GF-D8 (cell line): Measurements from ENCODE around the gene PLXNA3.
A peak's percentile ranks its signal among the peaks of the same experiment; 100 is the strongest.
"Not testable (repeated sequence)": the region's sequence is repeated elsewhere in the genome, so short reads cannot be mapped to it uniquely, and the experiment has no call there.

ENCODE experiments used
- DNase-seq: peaks from one replicate; lab custom pipeline; 2025; lab: John Stamatoyannopoulos, UW

Gene PLXNA3

GRCh38 chrX:154478728-154479622 lies 20.9 kb downstream of the PLXNA3 start, which contains the start of gene LAGE3:
Gene LAGE3 (minus strand): TSS chrX:154479281. CDS start chrX:154478915, 366 bp downstream.
- peak; percentile 50 for DNase-seq

DNA sequence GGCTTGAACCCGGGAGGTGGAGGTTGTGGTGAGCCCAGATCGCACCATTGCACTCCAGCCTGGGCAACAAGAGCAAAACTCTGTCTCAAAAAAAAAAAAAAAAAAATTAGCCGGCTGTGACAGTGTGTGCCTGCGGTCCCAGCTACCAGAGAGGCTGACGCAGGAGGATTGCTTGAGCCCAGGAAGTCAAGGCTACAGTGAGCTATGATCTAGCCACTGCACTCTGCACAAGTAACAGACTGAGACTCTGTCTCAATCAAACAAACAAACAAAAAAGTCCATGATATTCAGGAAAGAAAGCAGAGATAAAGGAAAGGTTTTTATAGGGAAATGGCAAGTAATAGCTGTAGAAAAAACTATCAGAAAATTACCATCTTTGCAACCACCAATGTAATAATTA lies 23.1 kb downstream of the PLXNA3 start:
- DNase-seq, result no peak

- DNase-seq, result no peak
Measured at GRCh38 chrX:154481911-154482601, 24.0 kb downstream of the PLXNA3 start.

DNA sequence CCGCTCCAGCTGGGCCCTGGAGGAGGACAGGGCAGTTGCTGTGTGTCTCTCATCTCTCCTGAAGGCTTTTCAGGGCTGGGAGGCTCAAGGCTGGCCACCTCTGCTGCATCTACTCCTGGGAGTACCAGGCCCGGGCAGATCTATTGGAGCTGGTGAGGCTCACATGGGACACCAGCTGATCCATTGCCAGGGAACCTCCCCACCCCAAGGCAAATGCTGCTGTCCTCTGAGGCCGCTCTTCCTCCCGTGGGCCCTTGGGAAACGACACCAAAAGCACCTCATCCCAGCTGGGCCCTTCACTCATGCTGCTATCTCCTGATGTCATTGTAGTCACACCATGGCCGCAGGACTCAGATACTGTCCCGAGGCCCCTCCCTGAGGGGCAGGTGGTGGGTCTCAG lies 24.7 kb downstream of the PLXNA3 start:
- no peak for DNase-seq

- no peak for DNase-seq
Measured at GRCh38 chrX:154483325-154483724, 25.2 kb downstream of the PLXNA3 start.

DNA sequence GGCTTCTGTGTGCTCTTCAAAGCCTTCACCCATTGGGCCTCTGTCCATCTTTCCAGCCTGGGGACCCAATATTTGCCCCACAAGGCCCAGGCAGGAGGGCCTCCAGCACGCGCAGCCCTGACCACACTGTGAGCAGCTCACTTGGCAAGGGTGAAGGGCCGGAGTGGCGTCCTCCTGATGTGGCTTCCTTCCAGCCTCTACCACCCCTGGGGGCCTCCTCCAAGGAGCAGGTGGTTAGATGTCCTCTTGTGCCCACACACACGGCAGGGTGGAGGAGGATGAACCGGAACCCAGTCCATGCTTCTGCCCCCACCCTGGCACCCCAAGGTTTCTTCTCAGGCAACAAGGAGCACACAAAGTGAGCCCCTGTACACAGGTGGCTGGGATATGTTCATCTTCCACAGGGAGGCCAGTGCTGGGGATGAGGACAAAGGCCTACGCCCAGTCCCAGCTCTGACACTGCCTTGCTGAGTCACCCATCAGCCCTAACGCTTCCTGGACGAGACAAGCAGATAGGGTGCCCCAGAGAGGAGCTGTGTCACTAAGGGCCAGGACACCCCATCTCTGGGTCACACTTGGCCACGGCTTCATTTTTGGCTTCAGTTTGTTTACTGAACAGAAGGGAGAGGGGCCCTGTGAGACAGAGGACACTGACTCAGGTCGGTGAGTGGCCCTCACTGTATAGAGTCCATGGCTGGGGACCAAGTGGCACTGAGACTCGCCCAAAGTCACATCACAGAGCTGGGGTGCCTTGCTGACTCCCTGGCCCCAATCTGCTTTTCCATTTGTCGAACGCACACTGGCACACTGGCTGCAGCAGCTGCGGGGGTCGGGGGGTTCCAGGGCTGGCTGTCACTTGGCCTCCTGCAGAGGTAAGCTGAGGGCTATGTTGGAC lies 26.4 kb downstream of the PLXNA3 start:
- DNase-seq, result no peak

- no peak for DNase-seq
Measured at GRCh38 chrX:154485150-154486051, 27.3 kb downstream of the PLXNA3 start.

- DNase-seq, result no peak
Measured at GRCh38 chrX:154486052-154486395, 27.9 kb downstream of the PLXNA3 start.

DNA sequence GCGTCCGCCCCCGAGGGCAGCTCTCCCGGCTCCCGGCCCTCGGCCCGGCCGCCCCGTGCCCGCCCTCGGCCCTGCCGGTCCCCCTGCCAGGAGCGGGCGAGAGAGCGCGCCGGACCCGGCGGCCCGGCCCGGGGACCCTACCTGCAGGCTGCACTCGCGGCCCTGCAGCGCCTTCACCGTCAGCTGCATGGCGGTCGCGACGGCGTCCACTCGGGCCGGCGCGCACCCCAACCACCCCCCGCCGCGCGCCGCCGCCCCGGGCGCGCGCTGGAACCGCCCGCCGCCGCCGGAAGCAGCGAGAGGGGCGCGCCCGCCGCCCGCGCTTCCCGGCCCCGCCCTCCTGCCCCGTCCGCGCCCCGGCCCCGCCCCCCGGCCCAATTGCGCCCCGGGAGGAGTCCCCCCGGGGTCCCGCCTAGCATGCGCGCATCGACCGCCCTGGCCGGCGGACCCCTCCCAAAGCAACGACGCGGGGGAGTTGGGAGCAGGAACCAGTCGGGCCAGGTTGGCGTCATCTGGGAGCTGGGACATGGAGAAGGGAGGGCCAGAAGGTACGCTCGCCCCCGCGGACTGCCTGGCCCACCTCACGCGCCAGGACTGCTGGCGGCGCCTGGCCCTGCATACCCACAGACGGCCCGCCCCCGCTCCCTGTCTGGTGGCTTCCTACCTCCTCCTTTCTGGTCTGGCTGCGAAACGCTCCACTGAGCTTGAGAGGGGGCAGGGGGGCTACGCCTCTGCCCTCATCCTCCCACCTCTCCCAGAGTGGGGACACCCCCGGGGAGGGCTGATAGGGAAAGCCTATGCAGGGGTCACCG lies 28.5 kb downstream of the PLXNA3 start, which contains the start of gene UBL4A:
TSS of gene UBL4A (minus strand) at position 220 of the 812 bp plus-strand sequence. CDS start at position 189, 31 bp downstream.
- no peak for DNase-seq

- no peak for DNase-seq
Measured at GRCh38 chrX:154487518-154488290, 29.6 kb downstream of the PLXNA3 start.

GRCh38 chrX:154488336-154489075 lies 30.4 kb downstream of the PLXNA3 start:
- no peak for DNase-seq

DNA sequence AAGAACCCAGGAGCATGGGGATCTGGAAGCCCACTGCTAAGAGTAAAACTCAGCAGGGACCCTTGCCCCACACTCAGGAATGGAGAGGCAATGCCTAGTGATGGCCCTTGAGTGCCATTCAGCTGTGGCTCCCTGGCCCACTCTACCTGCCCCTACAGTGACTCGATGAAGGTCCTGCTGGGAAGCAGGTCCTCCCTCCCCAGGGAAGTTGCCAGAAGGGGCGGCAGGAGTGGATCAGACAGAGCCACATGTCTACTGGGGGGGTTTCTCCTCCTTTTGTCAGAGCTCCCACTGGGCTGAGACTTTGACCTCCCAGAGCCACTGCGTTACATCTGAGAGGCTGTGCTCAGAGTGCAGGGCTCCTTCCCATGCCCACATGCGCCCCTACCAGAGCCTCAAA lies 31.1 kb downstream of the PLXNA3 start:
- DNase-seq, result no peak

- no peak for DNase-seq
Measured at GRCh38 chrX:154490021-154490413, 31.9 kb downstream of the PLXNA3 start.

DNA sequence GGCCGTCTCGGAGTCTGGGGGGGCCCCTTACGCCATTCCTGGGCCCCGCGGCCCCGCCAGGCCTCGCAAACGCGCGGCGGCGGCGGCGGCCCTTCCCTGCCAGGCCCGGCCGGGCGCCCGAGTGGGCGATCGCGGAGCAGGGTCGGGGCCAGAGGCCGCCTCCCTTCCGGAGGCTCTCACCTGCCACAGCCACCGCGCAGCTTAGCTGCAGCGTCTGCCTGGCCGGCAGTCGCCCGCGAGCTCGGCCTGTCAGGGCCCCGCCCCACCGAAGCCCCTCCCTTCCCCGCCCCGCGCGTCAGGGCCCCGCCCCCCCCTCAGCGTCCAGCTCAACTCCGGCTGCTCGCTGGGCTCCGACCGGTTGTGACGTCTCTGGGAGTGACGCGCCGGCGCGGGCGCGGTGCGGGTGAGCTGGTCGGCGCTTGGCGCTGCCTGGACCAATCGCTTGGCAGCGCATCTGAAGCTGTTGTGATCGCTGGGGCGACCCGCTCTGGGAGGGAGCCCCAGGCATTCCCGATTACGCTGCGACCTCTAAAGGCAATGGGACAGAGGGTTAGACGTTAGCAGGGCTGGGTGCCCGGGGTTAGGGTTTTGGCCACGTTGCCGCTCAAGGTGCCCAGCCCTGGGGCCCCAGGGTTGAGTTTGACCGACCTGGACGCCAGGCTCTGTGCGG lies 32.5 kb downstream of the PLXNA3 start, which contains the start of gene SLC10A3:
TSS of gene SLC10A3 (minus strand) at position 216 of the 670 bp plus-strand sequence. CDS start 1,689 bp downstream, outside the sequence.
- peak; percentile 78 for DNase-seq

DNA sequence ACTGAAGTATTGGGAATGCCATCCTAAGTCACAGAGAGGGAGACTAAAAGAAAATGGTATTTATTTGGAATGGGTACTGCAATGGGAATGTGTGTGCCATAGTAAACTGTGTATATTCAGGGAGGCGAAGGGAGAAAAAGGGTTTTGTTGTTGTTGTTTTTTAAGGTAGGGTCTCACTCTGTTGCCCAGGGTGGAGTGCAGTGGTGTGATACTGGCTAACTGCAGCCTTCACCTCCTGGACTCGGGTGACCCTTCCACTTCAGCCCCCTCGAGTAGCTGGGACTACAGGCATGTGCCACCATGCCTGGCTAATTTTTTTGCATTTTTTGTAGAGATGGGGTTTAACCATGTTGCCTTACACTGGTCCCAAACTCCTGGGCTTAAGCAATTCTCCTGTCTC lies 36.6 kb downstream of the PLXNA3 start:
- no peak for DNase-seq

DNA sequence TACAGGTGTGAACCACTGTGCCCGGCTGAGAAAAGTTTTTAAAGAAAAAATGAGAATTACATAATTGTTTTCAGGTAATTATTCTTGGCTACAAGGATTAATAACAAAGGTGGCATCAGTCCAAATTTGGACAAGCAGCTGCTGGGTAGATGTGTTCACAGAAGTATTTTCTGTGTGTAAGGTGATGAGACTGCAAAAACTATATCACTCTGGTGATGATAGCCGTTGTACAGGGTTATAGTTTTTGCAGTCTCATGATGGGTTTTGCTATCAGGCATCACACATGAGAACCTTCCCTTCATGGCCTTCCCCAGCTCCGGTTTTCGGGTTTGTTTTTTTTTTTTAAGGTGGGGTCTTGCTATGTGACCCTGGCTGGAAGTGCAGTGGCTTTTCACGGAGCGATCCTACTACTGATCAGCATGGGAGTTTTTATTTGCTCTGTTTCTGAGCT lies 37.4 kb downstream of the PLXNA3 start:
- DNase-seq, result no peak

DNA sequence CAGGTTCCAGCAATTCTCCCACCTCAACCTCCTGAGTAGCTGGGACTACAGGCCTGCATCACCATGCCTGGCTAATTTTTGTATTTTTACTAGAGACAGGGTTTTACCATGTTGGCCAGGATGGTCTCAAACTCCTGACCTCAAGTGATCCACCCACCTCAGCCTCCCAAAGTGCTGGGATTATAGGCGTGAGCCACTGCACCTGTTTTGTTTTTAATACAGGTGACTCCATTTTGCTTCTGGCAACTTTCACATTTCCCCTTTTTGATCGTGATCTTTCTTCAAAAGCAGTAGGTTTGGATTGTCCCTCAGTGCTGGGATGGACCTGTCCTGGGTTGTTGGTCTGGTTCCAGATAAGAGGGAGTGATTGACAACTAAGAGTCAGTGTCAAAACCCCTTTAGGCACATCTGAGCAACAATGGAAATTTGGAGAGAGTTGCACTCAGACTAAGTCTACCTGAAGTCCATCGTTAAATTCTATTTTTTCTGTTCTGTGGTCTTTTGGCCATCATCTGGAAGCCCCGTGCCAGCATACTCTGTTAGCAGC lies 38.6 kb downstream of the PLXNA3 start:
- DNase-seq, result not testable (repeated sequence)

DNA sequence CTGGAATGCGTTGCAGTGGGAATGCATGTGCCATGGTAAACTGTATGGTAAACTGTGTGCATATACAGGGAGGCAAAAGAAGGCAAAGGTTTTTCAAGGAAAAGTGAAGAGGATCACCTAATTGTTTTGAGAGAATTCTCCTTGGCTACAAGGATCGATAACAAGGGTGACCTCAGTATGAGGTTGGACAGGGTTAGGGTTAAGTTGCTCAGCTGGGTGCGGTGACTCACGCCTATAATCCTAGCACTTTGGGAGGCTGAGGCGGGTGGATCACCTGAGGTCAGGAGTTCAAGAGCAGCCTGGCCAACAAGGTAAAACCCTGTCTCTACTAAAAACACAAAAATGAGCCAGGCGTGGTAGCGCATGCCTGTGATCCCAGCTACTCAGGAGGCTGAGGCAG lies 43.3 kb downstream of the PLXNA3 start:
- not testable (repeated sequence) for DNase-seq
